A549 (cell line): Measurements from ENCODE around the gene CNKSR1. TPM values are rescaled to one million over a fixed set of nuclear protein-coding genes. Genes with fewer than 3 reads are reported as not detected.

Experiments used
- ATAC-seq, 2 experiments: fragments of 200-7000 bp in 1 of 2; fragments of >200 bp in 1 of 2; cut with Nextera tagmentation in 1 of 2; cut with Tn5 transposase in 1 of 2; 3 replicates each; pipeline versions ENCODE4 v1.8.0 to v1.9.1; 2018 to 2020; ENCODE audit warnings: mild to moderate bottlenecking in 1 of 2, moderate library complexity in 1 of 2
- CTCF ChIA-PET: fragments of 300-600 bp; sonication (Branson Sonifier 250); formaldehyde crosslinking; extraction: SDS; loops from one replicate; lab custom pipeline; 2021; ENCODE audit warnings: antibody characterized with exemption, inconsistent platforms; lab: Yijun Ruan, JAX
- POLR2A ChIA-PET: fragments of 350-600 bp; formaldehyde crosslinking; extraction: SDS; loops from one replicate; lab custom pipeline; 2021; ENCODE audit warnings: antibody characterized with exemption, inconsistent platforms; lab: Yijun Ruan, JAX
- DNase-seq, 2 experiments: peaks; one replicate each; pipeline versions ENCODE4 v3.0.0 to v3.0.0-alpha.2; 2011 to 2016; ENCODE audit warnings: low read depth in 1 of 2, low spot score in 1 of 2
- FAIRE-seq: peaks from 2 replicates; lab custom pipeline; 2011; peaks lifted over from hg19 to GRCh38; lab: Jason Lieb, UNC
- H3K27ac ChIP-seq, 2 experiments: fragments of >200 bp; sonication (Bioruptor Twin); formaldehyde crosslinking; 3 replicates each; pipeline ENCODE4 v1.5.1; 2016 to 2017
- H3K4me1 ChIP-seq: fragments of >200 bp; sonication (Bioruptor Twin); formaldehyde crosslinking; 3 replicates; pipeline ENCODE4 v1.6.1; 2016
- H3K4me2 ChIP-seq: fragments of >200 bp; sonication (Bioruptor Twin); formaldehyde crosslinking; 3 replicates; pipeline ENCODE4 v1.6.1; 2016
- H3K4me3 ChIP-seq: fragments of >200 bp; sonication (Bioruptor Twin); formaldehyde crosslinking; 3 replicates; pipeline ENCODE4 v1.5.1; 2016
- H3K9me3 ChIP-seq: fragments of >200 bp; sonication (Bioruptor Twin); formaldehyde crosslinking; 3 replicates; pipeline ENCODE4 v1.6.1; 2016
- CEBPB ChIP-seq, 2 experiments: fragments of >200 bp in 1 of 2; sonication (Bioruptor Twin) in 1 of 2; formaldehyde crosslinking in 1 of 2; IDR thresholded peaks; 2 replicates each; pipeline ENCODE4 v1.6.1; 2012 to 2016
- CHD2 ChIP-seq: fragments of 150-350 bp; IDR thresholded peaks from 2 replicates; pipeline ENCODE4 v1.6.1; 2014; ENCODE audit warnings: low read length; ENCODE audit not compliant: partially characterized antibody
- CHD4 ChIP-seq: fragments of 200-600 bp; sonication (generic); IDR thresholded peaks from 2 replicates; pipeline ENCODE4 v1.6.1; 2016; ENCODE audit warnings: antibody characterized with exemption, mild to moderate bottlenecking, borderline replicate concordance
- CTCF ChIP-seq: fragments of >200 bp; sonication (Bioruptor Twin); formaldehyde crosslinking; IDR thresholded peaks from 3 replicates; pipeline ENCODE4 v1.5.1; 2016
- EHF ChIP-seq: fragments of 250-450 bp; sonication (Bioruptor Pico); IDR thresholded peaks from 2 replicates; pipeline ENCODE4 v1.5.0; 2020; ENCODE audit warnings: mild to moderate bottlenecking
- EHMT2 ChIP-seq: fragments of 200-600 bp; sonication (generic); IDR thresholded peaks from 2 replicates; pipeline ENCODE4 v1.6.1; 2016; ENCODE audit warnings: antibody characterized with exemption, low read depth, mild to moderate bottlenecking, moderate library complexity
- ELK1 ChIP-seq: fragments of 150-350 bp; IDR thresholded peaks from 2 replicates; pipeline ENCODE4 v1.6.1; 2014; ENCODE audit warnings: low read depth, mild to moderate bottlenecking, low read length
- ESRRA ChIP-seq: fragments of 150-350 bp; IDR thresholded peaks from 2 replicates; pipeline ENCODE4 v1.6.1; 2014; ENCODE audit warnings: mild to moderate bottlenecking, low read length, borderline replicate concordance
- FOSL2 ChIP-seq, 2 experiments: fragments of 450-650 bp in 1 of 2; fragments of >200 bp in 1 of 2; sonication (Bioruptor Twin) in 1 of 2; formaldehyde crosslinking; IDR thresholded peaks; 2 replicates each; pipeline versions ENCODE4 v1.5.0 to v1.6.1; 2016 to 2020; ENCODE audit warnings: mild to moderate bottlenecking in 1 of 2, moderate library complexity in 1 of 2
- HDAC2 ChIP-seq: fragments of 200-600 bp; sonication (generic); IDR thresholded peaks from 2 replicates; pipeline ENCODE4 v1.6.1; 2016
- HOXA7 ChIP-seq: fragments of 250-450 bp; sonication (Bioruptor Pico); IDR thresholded peaks from 2 replicates; pipeline ENCODE4 v1.5.0; 2020; ENCODE audit warnings: mild to moderate bottlenecking, moderate library complexity
- HOXB13 ChIP-seq: fragments of 250-450 bp; sonication (Bioruptor Pico); IDR thresholded peaks from 2 replicates; pipeline ENCODE4 v1.5.0; 2020; ENCODE audit warnings: low read depth, mild to moderate bottlenecking, moderate library complexity
- MAZ ChIP-seq: fragments of 150-350 bp; IDR thresholded peaks from 2 replicates; pipeline ENCODE4 v1.6.1; 2014; ENCODE audit warnings: antibody characterized with exemption, low read depth, low read length, borderline replicate concordance
- NPAS2 ChIP-seq: fragments of 250-450 bp; sonication (Bioruptor Pico); IDR thresholded peaks from 2 replicates; pipeline ENCODE4 v1.8.0; 2022; ENCODE audit warnings: mild to moderate bottlenecking, moderate library complexity, borderline replicate concordance
- PBX3 ChIP-seq: IDR thresholded peaks from 2 replicates; pipeline ENCODE4 v1.6.1; 2012
- RNF2 ChIP-seq: fragments of 200-600 bp; sonication (generic); IDR thresholded peaks from 2 replicates; pipeline ENCODE4 v1.6.1; 2016; ENCODE audit warnings: low read depth, mild to moderate bottlenecking, antibody characterized with exemption, moderate library complexity, borderline replicate concordance
- SMC3 ChIP-seq: fragments of >200 bp; sonication (Bioruptor Twin); formaldehyde crosslinking; IDR thresholded peaks from 3 replicates; pipeline ENCODE4 v1.6.1; 2018; ENCODE audit warnings: inconsistent platforms
- SREBF2 ChIP-seq: fragments of 450-650 bp; IDR thresholded peaks from 2 replicates; pipeline ENCODE4 v1.6.1; 2014; ENCODE audit warnings: mild to moderate bottlenecking, moderate library complexity
- TFCP2L1 ChIP-seq: fragments of 250-450 bp; sonication (Bioruptor Pico); IDR thresholded peaks from 2 replicates; pipeline ENCODE4 v1.5.0; 2021; ENCODE audit warnings: mild to moderate bottlenecking
- ZC3H11A ChIP-seq: fragments of 450-650 bp; IDR thresholded peaks from 2 replicates; pipeline ENCODE4 v1.6.1; 2014; ENCODE audit warnings: antibody characterized with exemption, mild to moderate bottlenecking
- ZFP36 ChIP-seq: fragments of 450-650 bp; IDR thresholded peaks from 2 replicates; pipeline ENCODE4 v1.6.1; 2014; ENCODE audit warnings: borderline replicate concordance; ENCODE audit not compliant: partially characterized antibody
- ZNF302 ChIP-seq: fragments of 250-450 bp; sonication (Bioruptor Pico); IDR thresholded peaks from 2 replicates; pipeline ENCODE4 v1.9.0; 2021; ENCODE audit warnings: inconsistent platforms, mild to moderate bottlenecking, moderate library complexity
- ZSCAN20 ChIP-seq: fragments of 250-450 bp; sonication (Bioruptor Pico); IDR thresholded peaks from 2 replicates; pipeline ENCODE4 v1.8.0; 2022; ENCODE audit warnings: mild to moderate bottlenecking, moderate library complexity
- WGBS: methylation state at CpG from one replicate; pipeline ENCODE4 v1.1.6; 2017; ENCODE audit errors: missing lambda C conversion rate; 5-methylcytosine and 5-hydroxymethylcytosine counted together
- polyA plus RNA-seq, 4 experiments: library from polyadenylated mRNA; depleted of rRNA in 3 of 4; stranded (reverse); fragments of >200 nt; fragmentation: RNase III in 1 of 4; extraction: RNeasy Plus Mini Kit Qiagen cat#74134 plus additional on column Dnase treatment in 1 of 4; gene quantifications; 2 replicates in 3 of 4; 3 replicates in 1 of 4; pipeline ENCODE4 v1.2.3, GENCODE V29; 2011 to 2017
- TF ChIP-seq, protein P1 (sequence below): fragments of >200 bp; sonication (Bioruptor Twin); formaldehyde crosslinking; IDR thresholded peaks from 2 replicates; pipeline ENCODE4 v1.6.1; 2016
- TF ChIP-seq, protein P2 (sequence below): IDR thresholded peaks from 2 replicates; pipeline ENCODE4 v1.6.1; 2012; ENCODE audit warnings: low read depth, borderline replicate concordance
- TF ChIP-seq, protein P3 (sequence below): fragments of 250-450 bp; sonication (Bioruptor Pico); IDR thresholded peaks from 2 replicates; pipeline ENCODE4 v1.5.0; 2020; ENCODE audit warnings: low read depth, mild to moderate bottlenecking, moderate library complexity

The CNKSR1 gene
- polyA plus RNA-seq, 2 of the 4 experiments (the other 2 are of a cell fraction), result 0.17 to 0.32 TPM

GRCh38 chr1:26212726-26213125 is 35.4 kb downstream of the CNKSR1 start:
- Histone ChIP-seq H3K4me1 (no peaks in the 10 kb centered on the region), H3K27ac (no peak overlapping the region), H3K4me2 (no peak overlapping the region), H3K4me3 (no peak overlapping the region), H3K9me3 (no peaks in the 10 kb centered on the region)
- DNase-seq (no peak), FAIRE-seq (no peak), ATAC-seq (no peak)
- WGBS, result 71% methylated on average over 5 of the region's 5 CpGs
- no peak for TF ChIP-seq CEBPB (IDR thresholded peaks at IDR 0.05)
- no peak for TF ChIP-seq ESRRA
- no peak for TF ChIP-seq FOSL2 (IDR thresholded peaks at IDR 0.05)
- TF ChIP-seq FOSL2 (CRISPR knock-in tag; IDR thresholded peaks at IDR 0.05), result no peak
- TF ChIP-seq PBX3, result no peak
- no peak for TF ChIP-seq SMC3
- TF ChIP-seq HOXB13 (CRISPR knock-in tag), result no peak
- no peak for TF ChIP-seq CTCF
- TF ChIP-seq, protein P1, sequence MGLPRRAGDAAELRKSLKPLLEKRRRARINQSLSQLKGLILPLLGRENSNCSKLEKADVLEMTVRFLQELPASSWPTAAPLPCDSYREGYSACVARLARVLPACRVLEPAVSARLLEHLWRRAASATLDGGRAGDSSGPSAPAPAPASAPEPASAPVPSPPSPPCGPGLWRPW, result no peak
- ChIA-PET POLR2A (no interaction called here), CTCF (interaction anchor here (0.9 kb wide), 1 partner anchor 12 kb away, joined by 4 read pairs; no protein-coding TSS in a partner anchor)

GRCh38 chr1:26213335-26213905 is 36.1 kb downstream of the CNKSR1 start:
- POLR2A ChIA-PET, result no interaction called here
- no peak for FAIRE-seq
- TF ChIP-seq, protein P1, result no peak
- no peak for TF ChIP-seq SREBF2
- TF ChIP-seq CHD4, result no peak
- TF ChIP-seq MAZ, result no peak
- TF ChIP-seq, protein P2, sequence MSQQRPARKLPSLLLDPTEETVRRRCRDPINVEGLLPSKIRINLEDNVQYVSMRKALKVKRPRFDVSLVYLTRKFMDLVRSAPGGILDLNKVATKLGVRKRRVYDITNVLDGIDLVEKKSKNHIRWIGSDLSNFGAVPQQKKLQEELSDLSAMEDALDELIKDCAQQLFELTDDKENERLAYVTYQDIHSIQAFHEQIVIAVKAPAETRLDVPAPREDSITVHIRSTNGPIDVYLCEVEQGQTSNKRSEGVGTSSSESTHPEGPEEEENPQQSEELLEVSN, result no peak
- no peak for TF ChIP-seq HDAC2
- TF ChIP-seq ZC3H11A, result no peak
- TF ChIP-seq ZSCAN20 (CRISPR knock-in tag), result no peak
- TF ChIP-seq SMC3, result no peak
- no peak for TF ChIP-seq ZFP36
- no peak for TF ChIP-seq RNF2
- no peak for TF ChIP-seq ELK1
- TF ChIP-seq HOXA7, result no peak
- TF ChIP-seq, protein P3, sequence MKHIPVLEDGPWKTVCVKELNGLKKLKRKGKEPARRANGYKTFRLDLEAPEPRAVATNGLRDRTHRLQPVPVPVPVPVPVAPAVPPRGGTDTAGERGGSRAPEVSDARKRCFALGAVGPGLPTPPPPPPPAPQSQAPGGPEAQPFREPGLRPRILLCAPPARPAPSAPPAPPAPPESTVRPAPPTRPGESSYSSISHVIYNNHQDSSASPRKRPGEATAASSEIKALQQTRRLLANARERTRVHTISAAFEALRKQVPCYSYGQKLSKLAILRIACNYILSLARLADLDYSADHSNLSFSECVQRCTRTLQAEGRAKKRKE (CRISPR knock-in tag), result no peak
- no peak for TF ChIP-seq ZNF302 (CRISPR knock-in tag)
- TF ChIP-seq CHD2, result no peak
- no peak for TF ChIP-seq TFCP2L1 (CRISPR knock-in tag)
- no peak for TF ChIP-seq EHF (CRISPR knock-in tag)
- TF ChIP-seq EHMT2, result no peak
- no peak for TF ChIP-seq NPAS2
- CTCF ChIA-PET, result no interaction called here
- no peak for ATAC-seq
- 72% methylated on average over 6 of the region's 6 CpGs for WGBS
- H3K27ac ChIP-seq, result no peak overlapping the region
- H3K4me1 ChIP-seq, result peaks cover under 1% of the 10 kb centered on the region; the same call in 1 of the 3 replicates
- H3K4me2 ChIP-seq, result no peak overlapping the region
- no peaks in the 10 kb centered on the region for H3K9me3 ChIP-seq
- no peak overlapping the region for H3K4me3 ChIP-seq
- DNase-seq, result no peak
